ENCODE measurements around the gene IRF2. TPM values are rescaled to one million over a fixed set of nuclear protein-coding genes. Genes with fewer than 3 reads are reported as not detected.

The IRF2 gene
- total RNA-seq, 1 donor from 2014 or later: 16.1 TPM

DNA sequence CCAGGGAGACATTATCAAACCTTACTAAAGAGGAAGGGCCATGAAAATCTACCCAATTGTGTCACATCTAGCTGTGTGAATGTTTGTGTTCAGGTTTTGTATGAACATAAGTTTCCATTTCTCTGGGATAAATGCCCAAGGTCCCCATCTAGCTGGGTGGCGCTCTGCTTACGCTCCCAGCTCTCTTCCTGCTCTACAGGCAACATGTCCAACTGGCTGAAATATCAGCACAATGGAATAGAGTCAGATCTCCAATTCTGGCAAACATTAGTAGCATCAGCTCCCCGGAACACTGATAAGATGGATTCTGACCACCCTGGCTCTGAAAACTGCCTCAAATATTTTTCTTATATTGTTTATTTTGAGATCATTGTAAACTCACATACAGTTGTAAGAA lies 74.8 kb downstream of the IRF2 start:
- Histone ChIP-seq H3K9ac (no peak overlapping the region), H3K79me2 (ENCODE audit: low read depth) (no peaks in the 10 kb centered on the region), H4K20me1 (ENCODE audit: low read depth) (peaks cover 32% of the 10 kb centered on the region), H3K27me3 (peaks cover 17% of the 10 kb centered on the region), H2AFZ (replicated peaks) (no peak overlapping the region), H3K4me2 (no peak overlapping the region), H3K4me3 (no peak overlapping the region), H3F3A (ENCODE audit: low read depth) (peaks cover 37% of the 10 kb centered on the region), H3K27ac (no peak overlapping the region), H3K4me1 (peaks cover 28% of the 10 kb centered on the region), H3K36me3 (no peaks in the 10 kb centered on the region), H3K9me3 (ENCODE audit: low read depth) (no peaks in the 10 kb centered on the region)
- Mint-ChIP-seq H3K27ac (no peak overlapping the region), H3K4me1 (peaks cover 42% of the 10 kb centered on the region), H3K4me3 (no peak overlapping the region), H3K36me3 (peaks cover 40% of the 10 kb centered on the region), H3K27me3 (ENCODE audit: insufficient read depth, low read depth) (peaks cover 7% of the 10 kb centered on the region), H3K9me3 (no peaks in the 10 kb centered on the region)
- DNase-seq (ENCODE audit: low spot score): no peak
- TF ChIP-seq EZH2phosphoT487 (IDR thresholded peaks at IDR 0.05) (no peak), EZH2 (IDR thresholded peaks at IDR 0.05) (no peak)
- TF ChIP-seq, protein P1, sequence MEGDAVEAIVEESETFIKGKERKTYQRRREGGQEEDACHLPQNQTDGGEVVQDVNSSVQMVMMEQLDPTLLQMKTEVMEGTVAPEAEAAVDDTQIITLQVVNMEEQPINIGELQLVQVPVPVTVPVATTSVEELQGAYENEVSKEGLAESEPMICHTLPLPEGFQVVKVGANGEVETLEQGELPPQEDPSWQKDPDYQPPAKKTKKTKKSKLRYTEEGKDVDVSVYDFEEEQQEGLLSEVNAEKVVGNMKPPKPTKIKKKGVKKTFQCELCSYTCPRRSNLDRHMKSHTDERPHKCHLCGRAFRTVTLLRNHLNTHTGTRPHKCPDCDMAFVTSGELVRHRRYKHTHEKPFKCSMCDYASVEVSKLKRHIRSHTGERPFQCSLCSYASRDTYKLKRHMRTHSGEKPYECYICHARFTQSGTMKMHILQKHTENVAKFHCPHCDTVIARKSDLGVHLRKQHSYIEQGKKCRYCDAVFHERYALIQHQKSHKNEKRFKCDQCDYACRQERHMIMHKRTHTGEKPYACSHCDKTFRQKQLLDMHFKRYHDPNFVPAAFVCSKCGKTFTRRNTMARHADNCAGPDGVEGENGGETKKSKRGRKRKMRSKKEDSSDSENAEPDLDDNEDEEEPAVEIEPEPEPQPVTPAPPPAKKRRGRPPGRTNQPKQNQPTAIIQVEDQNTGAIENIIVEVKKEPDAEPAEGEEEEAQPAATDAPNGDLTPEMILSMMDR (IDR thresholded peaks at IDR 0.05): no peak

DNA sequence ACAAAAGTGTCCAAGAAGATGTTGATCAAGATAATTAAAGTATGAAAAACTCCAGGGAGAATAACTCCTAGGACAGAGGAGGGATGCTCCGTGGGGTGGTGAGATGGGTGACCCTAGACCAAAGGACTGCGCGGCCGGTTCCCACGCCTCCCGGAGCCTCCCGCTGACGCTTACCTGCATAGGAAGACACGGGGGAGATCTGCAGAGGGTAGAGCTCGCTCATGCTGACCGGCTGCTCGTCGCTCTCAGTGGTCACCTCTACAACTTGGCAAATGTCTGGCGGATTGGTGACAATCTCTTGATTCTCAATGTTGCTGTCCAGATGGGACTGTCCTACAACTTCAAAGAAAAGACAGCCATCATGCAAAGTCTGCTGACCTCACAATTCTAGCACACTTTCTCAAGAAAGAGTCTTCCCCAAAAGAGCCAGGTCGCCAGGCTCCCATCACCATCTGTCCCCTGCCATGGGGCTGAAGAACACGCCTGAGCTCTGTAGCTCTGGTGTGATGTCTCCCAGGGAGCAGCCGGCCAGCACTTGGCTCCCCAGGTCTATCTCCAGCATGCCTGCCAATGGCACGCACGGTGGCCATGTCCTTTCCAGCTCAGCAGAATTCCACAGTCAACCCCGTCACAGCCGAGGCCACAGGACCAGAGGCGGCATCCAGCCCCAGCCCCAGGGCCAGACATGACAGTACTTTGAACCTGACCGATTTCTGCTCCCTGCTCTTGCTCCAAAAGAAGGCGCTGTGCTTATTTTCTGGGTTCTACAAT lies 75.4 kb downstream of the IRF2 start:
- Histone ChIP-seq H3K4me1 (peaks cover 28% of the 10 kb centered on the region), H3K36me3 (no peaks in the 10 kb centered on the region), H3K27ac (no peak overlapping the region), H2AFZ (replicated peaks) (no peak overlapping the region), H3K27me3 (peaks cover 17% of the 10 kb centered on the region), H3K9me3 (ENCODE audit: low read depth) (no peaks in the 10 kb centered on the region), H3F3A (ENCODE audit: low read depth) (peaks cover 37% of the 10 kb centered on the region), H4K20me1 (ENCODE audit: low read depth) (peaks cover 32% of the 10 kb centered on the region), H3K4me3 (no peak overlapping the region), H3K9ac (no peak overlapping the region), H3K79me2 (ENCODE audit: low read depth) (no peaks in the 10 kb centered on the region), H3K4me2 (no peak overlapping the region)
- no peaks in the 10 kb centered on the region for H3K9me3 Mint-ChIP-seq
- no peak for DNase-seq (ENCODE audit: low spot score)
- H3K36me3 Mint-ChIP-seq: peaks cover 43% of the 10 kb centered on the region
- TF ChIP-seq, protein P1 (IDR thresholded peaks at IDR 0.05): no peak
- TF ChIP-seq EZH2 (IDR thresholded peaks at IDR 0.05) (no peak), EZH2phosphoT487 (IDR thresholded peaks at IDR 0.05) (no peak)
- H3K27ac Mint-ChIP-seq: no peak overlapping the region
- peaks cover 47% of the 10 kb centered on the region for H3K4me1 Mint-ChIP-seq
- H3K27me3 Mint-ChIP-seq (ENCODE audit: insufficient read depth, low read depth): peaks cover 7% of the 10 kb centered on the region
- no peak overlapping the region for H3K4me3 Mint-ChIP-seq

DNA sequence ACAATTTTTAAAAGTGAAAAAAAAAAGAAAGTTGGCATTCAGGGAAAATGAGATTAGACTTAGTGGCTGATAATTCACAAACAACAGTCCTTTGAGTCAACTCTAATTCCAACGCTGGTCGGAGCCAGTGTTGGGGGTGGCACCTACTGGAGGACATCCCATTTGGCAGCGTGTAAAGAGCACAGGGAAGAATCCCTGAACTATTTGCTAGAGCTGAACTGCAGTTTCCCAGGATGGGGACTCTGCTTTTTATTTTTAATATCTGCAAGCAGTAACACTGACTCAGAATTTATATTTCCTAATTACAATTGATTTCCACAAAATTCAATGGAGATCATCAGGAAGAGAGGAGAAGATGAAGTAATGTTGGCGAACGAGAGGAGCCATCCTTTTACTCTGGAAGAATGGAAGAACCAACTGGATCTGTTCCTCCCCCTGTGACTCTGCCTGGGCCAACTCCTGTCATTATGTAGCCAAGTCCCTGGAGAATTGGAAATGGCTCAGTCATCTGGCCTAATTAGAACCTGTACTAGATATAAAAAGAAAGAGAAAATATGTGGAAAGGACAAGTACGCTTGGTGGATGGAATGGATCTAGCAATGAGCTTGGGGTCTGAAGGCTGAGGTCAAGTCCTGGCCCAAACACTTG lies 76.7 kb downstream of the IRF2 start:
- Mint-ChIP-seq H3K36me3 (peaks cover 50% of the 10 kb centered on the region), H3K27ac (no peak overlapping the region), H3K4me1 (peaks cover 49% of the 10 kb centered on the region), H3K9me3 (no peaks in the 10 kb centered on the region), H3K4me3 (no peak overlapping the region), H3K27me3 (ENCODE audit: insufficient read depth, low read depth) (peaks cover 4% of the 10 kb centered on the region)
- Histone ChIP-seq H3K27me3 (peaks cover 4% of the 10 kb centered on the region), H3K9ac (no peak overlapping the region), H3K36me3 (no peaks in the 10 kb centered on the region), H3K27ac (no peak overlapping the region), H4K20me1 (ENCODE audit: low read depth) (peaks cover 22% of the 10 kb centered on the region), H3K4me3 (no peak overlapping the region), H3K4me1 (peaks cover 25% of the 10 kb centered on the region), H3F3A (ENCODE audit: low read depth) (peaks cover 27% of the 10 kb centered on the region), H2AFZ (replicated peaks) (no peak overlapping the region), H3K4me2 (no peak overlapping the region), H3K79me2 (ENCODE audit: low read depth) (no peaks in the 10 kb centered on the region), H3K9me3 (ENCODE audit: low read depth) (no peaks in the 10 kb centered on the region)
- no peak for TF ChIP-seq EZH2phosphoT487 (IDR thresholded peaks at IDR 0.05)
- no peak for TF ChIP-seq EZH2 (IDR thresholded peaks at IDR 0.05)
- TF ChIP-seq, protein P1 (IDR thresholded peaks at IDR 0.05): no peak
- DNase-seq (ENCODE audit: low spot score): no peak

All from neural progenitor cell (in vitro differentiated cells).